Neural cell (in vitro differentiated cells): ENCODE measurements around the gene CAMK2A. TPM values are rescaled to one million over a fixed set of nuclear protein-coding genes. Genes with fewer than 3 reads are reported as not detected.

Experiments
- H2AFZ ChIP-seq: fragments of 200-600, 300-800 bp; sonication (generic), shearing (Covaris generic); 2 replicates; pipeline ENCODE4 v1.6.0; 2014; ENCODE audit warnings: low read depth, mild to moderate bottlenecking, antibody characterized with exemption, low read length, moderate library complexity
- H3F3A ChIP-seq: fragments of 200-600 bp; shearing (Covaris generic); 2 replicates; pipeline ENCODE4 v1.6.1; 2016; ENCODE audit warnings: mild to moderate bottlenecking, moderate library complexity, mixed read lengths, antibody characterized with exemption, low read length; ENCODE audit not compliant: insufficient read depth, poor library complexity, severe bottlenecking
- H3K27ac ChIP-seq: fragments of 200-600, 300-800 bp; sonication (generic), shearing (Covaris generic); 2 replicates; pipeline ENCODE4 v1.5.1; 2014; ENCODE audit warnings: mild to moderate bottlenecking, low read length, moderate library complexity
- H3K27me3 ChIP-seq: fragments of 300-800, 200-600 bp; sonication (generic), shearing (Covaris generic); 2 replicates; pipeline ENCODE4 v1.6.0; 2014; ENCODE audit warnings: mild to moderate bottlenecking, low read depth, low read length, moderate library complexity; ENCODE audit not compliant: insufficient read depth
- H3K36me3 ChIP-seq: fragments of 300-800, 200-600 bp; sonication (generic), shearing (Covaris generic); 2 replicates; pipeline ENCODE4 v1.5.1; 2014; ENCODE audit warnings: mild to moderate bottlenecking, antibody characterized with exemption, low read length, moderate library complexity; ENCODE audit not compliant: insufficient read depth
- H3K4me2 ChIP-seq: fragments of 300-800, 200-600 bp; sonication (generic), shearing (Covaris generic); 2 replicates; pipeline ENCODE4 v1.6.0; 2014; ENCODE audit warnings: mild to moderate bottlenecking, low read length
- H3K4me3 ChIP-seq: fragments of 300-800, 200-600 bp; sonication (generic), shearing (Covaris generic); 2 replicates; pipeline ENCODE4 v1.5.1; 2014; ENCODE audit warnings: mild to moderate bottlenecking, low read length, moderate library complexity
- H3K79me2 ChIP-seq: fragments of 200-600 bp; shearing (Covaris generic); replicated peaks from 2 replicates; pipeline ENCODE4 v1.6.0; 2014; ENCODE audit warnings: mild to moderate bottlenecking, low read length, moderate library complexity; ENCODE audit not compliant: insufficient read depth
- H3K9ac ChIP-seq: fragments of 300-800, 200-600 bp; sonication (generic), shearing (Covaris generic); 2 replicates; pipeline ENCODE4 v1.6.1; 2016; ENCODE audit warnings: mild to moderate bottlenecking, low read length, mixed read lengths
- H3K9me2 ChIP-seq: fragments of 200-600 bp; shearing (Covaris generic); 2 replicates; pipeline ENCODE4 v1.6.1; 2016; ENCODE audit warnings: mild to moderate bottlenecking, low read length, mixed read lengths; ENCODE audit not compliant: insufficient read depth
- H3K9me3 ChIP-seq: fragments of 200-600, 300-800 bp; sonication (generic), shearing (Covaris generic); 2 replicates; pipeline ENCODE4 v1.6.1; 2016; ENCODE audit warnings: mild to moderate bottlenecking, mixed run types, low read length, moderate library complexity, mixed read lengths
- H4K20me1 ChIP-seq: fragments of 200-600 bp; shearing (Covaris generic); 2 replicates; pipeline ENCODE4 v1.6.1; 2016; ENCODE audit warnings: mild to moderate bottlenecking, mixed run types; ENCODE audit not compliant: insufficient read depth
- CTCF ChIP-seq: fragments of 450-650 bp; IDR thresholded peaks from 2 replicates; pipeline ENCODE4 v1.5.1; 2014; ENCODE audit warnings: antibody characterized with exemption, mild to moderate bottlenecking, moderate library complexity; ENCODE audit not compliant: poor library complexity, severe bottlenecking
- EP300 ChIP-seq: fragments of 450-650 bp; conservative IDR thresholded peaks from 2 replicates; pipeline ENCODE4 v1.6.1; 2014; ENCODE audit warnings: antibody characterized with exemption, mild to moderate bottlenecking, moderate library complexity; ENCODE audit not compliant: poor library complexity, severe bottlenecking
- EZH2 ChIP-seq: fragments of 200-600, 300-800 bp; shearing (Covaris generic), sonication (generic); IDR thresholded peaks from 2 replicates; pipeline ENCODE4 v1.6.1; 2014; ENCODE audit warnings: antibody characterized with exemption, low read length, borderline replicate concordance, mild to moderate bottlenecking; ENCODE audit not compliant: insufficient read depth, poor library complexity, severe bottlenecking
- MXI1 ChIP-seq: fragments of 450-650 bp; conservative IDR thresholded peaks from 2 replicates; pipeline ENCODE4 v1.6.1; 2014; ENCODE audit warnings: antibody characterized with exemption, mild to moderate bottlenecking; ENCODE audit not compliant: poor library complexity, severe bottlenecking
- POLR2AphosphoS5 ChIP-seq: IDR thresholded peaks from 2 replicates; pipeline ENCODE4 v1.6.1; 2012
- RAD21 ChIP-seq: fragments of 450-650 bp; conservative IDR thresholded peaks from 2 replicates; pipeline ENCODE4 v1.6.1; 2014; ENCODE audit warnings: antibody characterized with exemption, mild to moderate bottlenecking, moderate library complexity
- REST ChIP-seq: IDR thresholded peaks from 2 replicates; pipeline ENCODE4 v1.6.1; 2012; ENCODE audit warnings: borderline replicate concordance
- SMC3 ChIP-seq: fragments of 450-650 bp; conservative IDR thresholded peaks from 2 replicates; pipeline ENCODE4 v1.6.1; 2014; ENCODE audit warnings: antibody characterized with exemption, mild to moderate bottlenecking, moderate library complexity; ENCODE audit not compliant: poor library complexity
- TAF1 ChIP-seq: IDR thresholded peaks from 2 replicates; pipeline ENCODE4 v1.6.1; 2012; ENCODE audit warnings: low read depth
- polyA plus RNA-seq: library from polyadenylated mRNA; depleted of rRNA; stranded (reverse); fragments of >200 nt; gene quantifications from 2 replicates; pipeline ENCODE4 v1.2.3, GENCODE V29; 2014

CAMK2A gene
- polyA plus RNA-seq, 1 donor from 2014 or later = 61.7 TPM

GRCh38 chr5:150272531-150272930, 17.0 kb downstream of the CAMK2A start:
- TF ChIP-seq TAF1 (no peak), RAD21 (peak; percentile 85), REST (no peak), SMC3 (peak; percentile 89), CTCF (peak; percentile 71), MXI1 (no peak), POLR2AphosphoS5 (no peak), EP300 (no peak), EZH2 (no peak)
- no peak overlapping the region for H3K4me2 ChIP-seq
- no peaks in the 10 kb centered on the region for H3K79me2 ChIP-seq
- H3K4me3 ChIP-seq = no peak overlapping the region
- no peaks in the 10 kb centered on the region for H3K36me3 ChIP-seq
- no peaks in the 10 kb centered on the region for H4K20me1 ChIP-seq
- H2AFZ ChIP-seq = no peak overlapping the region
- H3K9ac ChIP-seq = no peak overlapping the region
- H3K27me3 ChIP-seq = no peaks in the 10 kb centered on the region
- no peaks in the 10 kb centered on the region for H3F3A ChIP-seq
- no peak overlapping the region for H3K27ac ChIP-seq
- H3K9me2 ChIP-seq = no peaks in the 10 kb centered on the region
- no peaks in the 10 kb centered on the region for H3K9me3 ChIP-seq

GRCh38 chr5:150271923-150272322, 17.6 kb downstream of the CAMK2A start:
- no peaks in the 10 kb centered on the region for H3K9me3 ChIP-seq
- no peaks in the 10 kb centered on the region for H3K27me3 ChIP-seq
- no peak overlapping the region for H3K27ac ChIP-seq
- no peaks in the 10 kb centered on the region for H3F3A ChIP-seq
- H4K20me1 ChIP-seq = no peaks in the 10 kb centered on the region
- H3K36me3 ChIP-seq = no peaks in the 10 kb centered on the region
- H2AFZ ChIP-seq = no peak overlapping the region
- H3K79me2 ChIP-seq = no peaks in the 10 kb centered on the region
- TF ChIP-seq REST = no peak
- TF ChIP-seq EP300 = no peak
- no peak for TF ChIP-seq RAD21
- no peak for TF ChIP-seq TAF1
- no peak for TF ChIP-seq SMC3
- no peak for TF ChIP-seq CTCF
- TF ChIP-seq EZH2 = no peak
- TF ChIP-seq MXI1 = no peak
- no peak for TF ChIP-seq POLR2AphosphoS5
- no peak overlapping the region for H3K4me2 ChIP-seq
- H3K9ac ChIP-seq = no peak overlapping the region
- no peak overlapping the region for H3K4me3 ChIP-seq
- H3K9me2 ChIP-seq = no peaks in the 10 kb centered on the region
